Omental fat pad (tissue), 4 donors: ENCODE measurements around the gene ENTHD1. TPM values are rescaled to one million over a fixed set of nuclear protein-coding genes. Genes with fewer than 3 reads are reported as not detected.
"Not testable (repeated sequence)": the region's sequence is repeated elsewhere in the genome, so short reads cannot be mapped to it uniquely, and the experiment has no call there.

Source experiments
- ATAC-seq: fragments of 150-250 bp; one replicate; pipeline ENCODE4 v1.9.1; 2016; ENCODE audit warnings: mild to moderate bottlenecking, moderate library complexity; ENCODE audit not compliant: low FRiP score
- DNase-seq: peaks from one replicate; pipeline ENCODE4 v3.0.0-alpha.2; 2019; ENCODE audit warnings: low spot score
- total RNA-seq, 4 donors: library from RNA; depleted of rRNA; stranded (reverse); fragments of >200 nt; gene quantifications; one replicate each; pipeline ENCODE4 v1.1.0, GENCODE V29; 2016
- TF ChIP-seq, protein P1 (sequence below), 3 donors: fragments of 450-650 bp; IDR thresholded peaks; one replicate each; pipeline ENCODE4 v1.5.1; 2016 to 2017; ENCODE audit warnings: antibody characterized with exemption in 3 of 3, mild to moderate bottlenecking in 3 of 3, moderate library complexity in 2 of 3

The ENTHD1 gene
- total RNA-seq, 4 donors from 2014 or later, result not detected

DNA sequence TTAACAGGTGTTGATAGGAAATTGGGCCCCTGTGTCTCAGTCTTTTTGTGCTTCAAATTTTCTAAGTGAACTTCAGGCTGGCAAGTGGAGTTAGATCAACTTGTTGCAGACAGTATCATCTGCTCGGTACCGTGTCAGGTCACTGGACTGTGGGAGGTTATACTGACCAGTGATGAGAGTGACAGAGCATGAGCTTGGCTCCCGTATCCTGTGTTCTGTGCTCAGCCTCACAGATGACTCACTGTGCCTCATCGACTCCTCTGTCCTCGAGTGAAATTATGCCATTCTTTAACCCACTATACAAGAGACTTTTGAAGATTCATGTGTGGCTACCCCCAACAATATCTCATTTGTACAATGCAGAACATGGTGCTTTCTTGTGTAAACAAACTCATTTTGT is 15.2 kb upstream of the ENTHD1 start:
- ATAC-seq (no peak), DNase-seq (no peak)
- TF ChIP-seq, protein P1, sequence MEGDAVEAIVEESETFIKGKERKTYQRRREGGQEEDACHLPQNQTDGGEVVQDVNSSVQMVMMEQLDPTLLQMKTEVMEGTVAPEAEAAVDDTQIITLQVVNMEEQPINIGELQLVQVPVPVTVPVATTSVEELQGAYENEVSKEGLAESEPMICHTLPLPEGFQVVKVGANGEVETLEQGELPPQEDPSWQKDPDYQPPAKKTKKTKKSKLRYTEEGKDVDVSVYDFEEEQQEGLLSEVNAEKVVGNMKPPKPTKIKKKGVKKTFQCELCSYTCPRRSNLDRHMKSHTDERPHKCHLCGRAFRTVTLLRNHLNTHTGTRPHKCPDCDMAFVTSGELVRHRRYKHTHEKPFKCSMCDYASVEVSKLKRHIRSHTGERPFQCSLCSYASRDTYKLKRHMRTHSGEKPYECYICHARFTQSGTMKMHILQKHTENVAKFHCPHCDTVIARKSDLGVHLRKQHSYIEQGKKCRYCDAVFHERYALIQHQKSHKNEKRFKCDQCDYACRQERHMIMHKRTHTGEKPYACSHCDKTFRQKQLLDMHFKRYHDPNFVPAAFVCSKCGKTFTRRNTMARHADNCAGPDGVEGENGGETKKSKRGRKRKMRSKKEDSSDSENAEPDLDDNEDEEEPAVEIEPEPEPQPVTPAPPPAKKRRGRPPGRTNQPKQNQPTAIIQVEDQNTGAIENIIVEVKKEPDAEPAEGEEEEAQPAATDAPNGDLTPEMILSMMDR (IDR thresholded peaks at IDR 0.05), result no peak

- DNase-seq (no peak), ATAC-seq (no peak)
- TF ChIP-seq, protein P1 (IDR thresholded peaks at IDR 0.05), result no peak
Measured at GRCh38 chr22:39908136-39908535, 14.6 kb upstream of the ENTHD1 start.

DNA sequence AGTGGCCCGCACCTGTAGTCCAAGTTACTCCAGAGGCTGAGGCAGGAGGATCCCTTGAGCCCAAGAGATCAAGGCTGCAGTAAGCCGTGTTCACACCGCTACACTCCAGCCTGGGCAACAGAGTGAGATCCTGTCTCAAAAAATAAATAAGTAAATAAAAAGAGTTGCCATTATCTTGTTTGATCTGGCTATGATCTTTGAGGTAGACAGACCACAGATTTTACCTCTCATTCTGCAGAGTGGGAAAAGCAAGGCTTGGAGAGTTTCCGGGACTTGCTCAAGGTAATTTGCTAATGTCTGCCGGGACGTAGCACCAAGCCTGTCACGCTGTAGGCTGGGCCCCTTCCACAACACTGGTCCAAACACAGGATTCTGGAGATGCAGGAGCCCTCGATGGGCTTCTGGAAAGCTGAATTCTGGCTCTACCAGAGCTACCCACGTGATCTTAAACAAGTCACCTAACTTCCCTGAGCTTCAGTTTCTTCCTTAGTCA is 14.1 kb upstream of the ENTHD1 start:
- ATAC-seq (no peak), DNase-seq (no peak)
- TF ChIP-seq, protein P1 (IDR thresholded peaks at IDR 0.05), result no peak

GRCh38 chr22:39907047-39907446 is 13.5 kb upstream of the ENTHD1 start:
- DNase-seq (no peak), ATAC-seq (no peak)
- TF ChIP-seq, protein P1 (IDR thresholded peaks at IDR 0.05), result no peak

DNA sequence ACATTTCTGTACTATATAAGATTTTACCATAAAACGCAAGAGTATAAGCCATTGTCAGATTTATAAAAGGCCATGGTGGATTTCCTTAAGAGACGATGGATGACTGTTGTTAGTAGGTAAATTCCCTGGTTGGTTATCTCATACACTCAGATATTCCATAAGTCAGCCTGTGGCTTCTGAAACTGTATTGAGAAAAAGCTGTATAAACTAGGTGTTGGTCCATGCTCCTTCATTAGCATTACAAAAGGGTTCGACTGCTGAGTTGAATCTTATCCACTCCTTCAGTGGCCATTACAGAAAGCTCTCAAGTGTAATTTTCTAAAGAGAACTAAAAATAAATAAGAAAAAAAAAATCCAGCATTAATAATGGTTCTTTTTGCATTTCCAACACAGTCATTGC is 12.6 kb upstream of the ENTHD1 start:
- ATAC-seq (no peak), DNase-seq (no peak)
- TF ChIP-seq, protein P1 (IDR thresholded peaks at IDR 0.05), result no peak

DNA sequence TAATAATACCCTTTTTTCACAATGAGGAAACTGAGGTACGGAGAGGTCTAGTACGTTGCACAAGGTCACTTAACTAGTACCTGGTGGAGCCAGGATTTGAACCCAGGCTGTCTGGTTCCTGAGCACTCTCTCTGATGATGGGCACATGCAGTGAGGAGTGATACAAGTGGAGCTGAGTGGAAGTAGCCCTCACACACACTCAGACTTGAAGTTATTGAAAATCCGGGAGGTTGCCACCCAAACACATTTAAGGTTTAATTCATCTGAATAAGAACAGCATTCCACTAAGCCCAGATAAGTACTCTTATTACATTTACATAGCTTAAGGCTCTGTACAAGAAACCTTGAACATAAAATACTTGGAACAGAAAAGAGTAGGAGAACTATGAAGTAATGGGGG is 12.1 kb upstream of the ENTHD1 start:
- DNase-seq (no peak), ATAC-seq (no peak)
- TF ChIP-seq, protein P1 (IDR thresholded peaks at IDR 0.05), result no peak

- no peak for ATAC-seq
- TF ChIP-seq, protein P1 (IDR thresholded peaks at IDR 0.05), result no peak
- DNase-seq, result no peak
Measured at GRCh38 chr22:39904862-39905261, 11.3 kb upstream of the ENTHD1 start.

DNA sequence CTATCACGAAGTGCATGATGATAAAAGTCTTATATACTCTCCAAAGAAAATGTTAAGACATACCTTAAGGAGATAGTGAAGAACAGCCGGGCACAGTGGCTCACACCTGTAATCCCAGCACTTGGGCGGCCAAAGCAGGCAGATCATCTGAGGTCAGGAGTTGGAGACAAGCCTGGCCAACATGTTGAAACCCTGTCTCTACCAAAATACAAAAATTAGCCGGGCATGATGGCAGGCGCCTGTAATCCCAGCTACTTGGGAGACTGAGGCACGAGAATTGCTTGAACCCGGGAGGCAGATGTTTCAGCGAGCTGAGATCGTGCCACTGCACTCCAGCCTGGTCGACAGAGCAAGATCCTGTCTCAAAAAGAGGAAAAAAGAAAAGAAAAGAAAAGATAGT is 10.5 kb upstream of the ENTHD1 start:
- DNase-seq, ATAC-seq: not testable (repeated sequence)
